HG03039 (cell line): ENCODE data around the gene GRAMD1A.
"Not testable (repeated sequence)": the region's sequence is repeated elsewhere in the genome, so short reads cannot be mapped to it uniquely, and the experiment has no call there.

Experiments
- ATAC-seq: cut with Tn5 transposase; IDR thresholded peaks from one replicate; pipeline ENCODE4 v1.9.1; 2021; ENCODE audit warnings: mild to moderate bottlenecking, moderate library complexity; ENCODE audit not compliant: unreplicated experiment

The GRAMD1A gene

DNA sequence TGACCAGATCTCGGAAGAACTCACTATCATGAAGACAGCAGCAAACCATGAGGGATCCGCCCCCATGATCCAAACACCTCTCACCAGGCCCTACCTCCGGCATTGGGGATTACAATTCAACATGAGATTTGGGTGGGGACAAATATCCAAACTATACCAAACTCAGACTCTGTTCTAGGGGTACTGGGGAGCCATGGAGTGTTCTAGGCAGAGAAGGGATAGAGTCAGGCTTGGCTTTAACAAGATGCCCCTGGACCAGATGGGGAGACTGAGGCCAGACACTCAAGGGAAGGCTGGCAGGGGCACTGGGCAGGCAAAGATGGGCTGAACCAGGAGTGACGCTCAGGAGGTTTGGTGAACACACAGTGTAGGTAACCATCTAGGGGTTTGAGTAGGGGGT, 18.3 kb downstream of the GRAMD1A start:
- no peak for ATAC-seq

DNA sequence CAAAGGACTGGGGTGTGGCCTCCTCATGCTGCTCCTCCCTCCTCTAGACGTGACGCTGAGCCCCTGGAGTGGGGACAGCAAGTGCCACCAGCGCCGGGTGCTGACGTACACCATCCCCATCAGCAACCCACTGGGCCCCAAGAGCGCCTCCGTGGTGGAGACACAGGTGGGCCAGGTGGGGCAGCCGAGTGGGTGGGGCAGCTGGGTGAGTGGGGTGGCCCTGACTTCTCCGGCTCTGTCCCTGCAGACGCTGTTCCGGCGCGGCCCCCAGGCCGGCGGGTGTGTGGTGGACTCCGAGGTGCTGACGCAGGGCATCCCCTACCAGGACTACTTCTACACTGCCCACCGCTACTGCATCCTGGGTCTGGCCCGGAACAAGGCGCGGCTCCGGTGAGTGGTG, 19.0 kb downstream of the GRAMD1A start:
- no peak for ATAC-seq

DNA sequence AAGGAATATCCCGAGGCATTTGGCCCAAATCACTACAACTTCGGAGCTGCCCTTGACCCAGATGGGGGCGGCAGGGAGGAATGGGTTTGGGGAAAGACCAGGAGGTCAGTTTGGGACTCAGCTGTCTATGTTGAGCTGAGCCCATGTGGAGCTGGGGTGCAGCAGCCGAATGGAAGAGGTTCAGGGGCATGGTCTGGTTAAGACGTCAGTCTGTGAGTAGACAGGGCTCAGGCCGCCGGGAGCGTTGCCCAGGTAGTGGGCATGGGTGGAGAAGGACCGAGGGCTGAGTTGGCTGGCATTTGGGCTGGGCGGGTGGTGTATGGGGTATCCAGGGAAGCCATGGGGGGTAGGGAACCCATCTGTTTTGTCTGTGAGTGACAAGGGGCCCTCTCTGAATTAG, 20.9 kb downstream of the GRAMD1A start:
- no peak for ATAC-seq

DNA sequence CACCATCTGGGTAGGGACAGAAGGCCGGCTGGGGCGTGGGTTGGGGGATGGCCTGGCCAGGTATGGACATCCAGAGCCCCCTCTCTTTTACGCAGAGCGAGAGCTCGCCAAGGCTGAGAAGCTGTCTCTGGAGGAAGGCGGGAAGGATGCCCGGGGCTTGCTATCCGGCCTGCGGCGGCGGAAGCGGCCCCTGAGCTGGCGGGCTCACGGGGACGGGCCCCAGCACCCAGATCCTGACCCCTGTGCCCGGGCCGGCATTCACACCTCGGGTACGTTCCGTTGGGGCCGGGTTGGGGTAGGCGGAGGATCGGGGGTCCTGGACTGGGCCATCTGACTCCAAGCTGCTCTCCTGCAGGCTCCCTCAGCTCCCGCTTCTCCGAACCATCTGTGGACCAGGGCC, 21.5 kb downstream of the GRAMD1A start:
- no peak for ATAC-seq

DNA sequence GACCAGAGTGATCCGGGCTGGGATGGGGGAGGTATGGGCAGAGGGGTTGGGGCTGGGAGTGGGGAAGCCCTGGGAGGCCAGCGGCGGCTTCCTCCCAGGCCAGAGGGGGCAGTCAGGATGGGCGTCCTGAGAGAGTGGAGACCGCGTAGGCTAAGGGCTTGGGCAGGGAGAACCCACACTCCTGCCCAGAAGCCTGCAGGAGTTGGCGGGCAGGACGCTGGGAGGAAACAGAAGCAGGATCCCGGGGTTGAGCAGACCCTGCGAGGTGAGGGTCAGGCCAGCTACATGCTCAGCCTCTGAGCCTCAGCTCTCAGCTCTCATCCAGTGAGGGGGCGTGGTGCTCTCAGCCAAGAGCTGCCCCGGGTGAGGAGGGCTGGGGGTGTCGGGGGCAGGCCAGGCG, 22.3 kb downstream of the GRAMD1A start:
- ATAC-seq: no peak

DNA sequence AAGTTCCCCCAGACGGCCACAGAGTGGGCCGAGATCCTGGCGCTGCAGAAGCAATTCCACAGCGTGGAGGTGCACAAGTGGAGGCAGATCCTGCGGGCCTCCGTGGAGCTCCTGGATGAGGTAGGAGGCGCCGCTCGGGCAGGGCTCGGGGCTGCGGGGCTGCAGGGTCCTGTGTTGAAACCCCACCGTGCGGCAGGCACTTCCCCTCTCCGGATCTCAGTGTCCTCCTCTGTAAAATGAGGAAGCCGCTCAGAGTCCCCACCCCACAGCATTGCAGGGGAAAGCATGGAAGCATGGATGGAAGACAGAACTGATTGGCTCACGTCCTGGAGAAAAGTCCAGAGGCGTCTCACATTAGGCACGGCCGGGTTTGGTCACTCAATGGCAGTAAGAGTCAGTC, 23.3 kb downstream of the GRAMD1A start:
- no peak for ATAC-seq

DNA sequence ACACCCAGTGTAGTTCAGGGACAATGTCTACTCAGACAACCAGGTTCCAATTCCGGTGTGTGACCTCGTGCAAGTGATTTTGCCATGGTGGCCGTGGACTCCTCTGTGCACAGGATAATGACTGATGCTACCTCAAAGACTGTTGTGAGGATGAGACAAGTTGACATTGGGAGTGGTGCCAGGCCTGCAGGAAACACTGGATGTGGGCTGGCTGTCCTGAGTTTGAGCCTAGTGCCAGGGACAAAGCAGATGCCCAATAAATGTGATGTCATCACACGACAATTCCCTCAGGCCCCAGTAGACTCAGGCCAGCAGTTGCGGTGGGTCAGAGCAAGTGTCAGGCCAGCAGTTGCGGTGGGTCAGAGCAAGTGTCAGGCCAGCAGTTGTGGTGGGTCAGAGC, 24.0 kb downstream of the GRAMD1A start:
- ATAC-seq: no peak

DNA sequence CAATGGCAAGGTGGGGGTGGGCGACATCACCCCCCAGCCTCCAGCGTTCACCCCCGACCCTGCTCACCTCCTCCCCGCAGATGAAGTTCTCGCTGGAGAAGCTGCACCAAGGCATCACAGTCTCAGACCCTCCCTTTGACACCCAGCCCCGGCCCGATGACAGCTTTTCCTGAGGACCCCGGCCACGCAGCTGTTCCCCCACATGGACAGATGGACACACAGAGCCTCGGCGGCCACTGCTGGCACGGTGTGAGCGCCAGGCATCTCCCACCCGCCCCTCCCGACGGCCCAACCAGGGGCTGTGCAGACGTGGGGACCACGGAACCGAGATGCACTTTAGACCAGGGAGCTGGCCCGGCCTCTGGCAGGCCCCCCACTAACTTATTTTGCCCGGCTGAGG, 25.8 kb downstream of the GRAMD1A start:
- ATAC-seq: no peak

DNA sequence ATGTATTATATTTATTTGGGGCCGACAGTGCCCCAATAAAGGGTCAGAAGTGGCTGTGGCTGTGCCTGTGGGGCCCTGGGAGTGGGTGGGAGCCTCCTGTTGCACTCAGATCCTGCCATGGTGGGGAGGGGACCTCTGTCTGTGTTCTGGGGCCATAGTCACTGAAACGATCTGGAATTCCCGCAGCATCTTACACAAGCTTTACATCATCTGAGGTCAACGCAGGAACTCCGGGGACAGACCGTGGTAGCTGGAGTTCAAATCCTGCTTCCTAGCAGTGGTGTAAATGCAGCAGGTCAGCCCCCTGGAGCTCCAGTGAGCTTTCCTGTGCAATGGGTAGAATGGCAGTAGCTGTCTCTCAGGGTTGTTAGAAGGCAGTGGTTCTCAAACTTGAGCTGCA, 26.3 kb downstream of the GRAMD1A start:
- no peak for ATAC-seq

DNA sequence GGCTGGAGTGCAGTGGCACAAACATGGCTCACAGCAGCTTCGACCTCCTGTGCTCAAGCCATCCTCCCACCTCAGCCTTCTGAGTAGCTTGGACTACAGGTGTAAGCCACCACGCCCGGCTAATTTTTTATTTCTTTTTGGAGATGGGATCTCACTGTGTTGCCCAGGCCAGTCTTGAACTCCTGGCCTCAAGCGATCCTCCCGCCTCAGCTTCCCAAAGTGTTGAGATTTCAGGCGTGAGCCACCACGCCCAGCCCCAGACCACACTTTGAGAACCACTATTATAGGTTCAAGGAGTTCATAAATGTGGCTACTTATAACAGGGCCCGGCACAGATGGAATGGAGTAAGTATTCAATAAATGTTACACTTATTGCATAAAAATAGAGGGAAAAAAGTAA, 26.9 kb downstream of the GRAMD1A start:
- no peak for ATAC-seq

DNA sequence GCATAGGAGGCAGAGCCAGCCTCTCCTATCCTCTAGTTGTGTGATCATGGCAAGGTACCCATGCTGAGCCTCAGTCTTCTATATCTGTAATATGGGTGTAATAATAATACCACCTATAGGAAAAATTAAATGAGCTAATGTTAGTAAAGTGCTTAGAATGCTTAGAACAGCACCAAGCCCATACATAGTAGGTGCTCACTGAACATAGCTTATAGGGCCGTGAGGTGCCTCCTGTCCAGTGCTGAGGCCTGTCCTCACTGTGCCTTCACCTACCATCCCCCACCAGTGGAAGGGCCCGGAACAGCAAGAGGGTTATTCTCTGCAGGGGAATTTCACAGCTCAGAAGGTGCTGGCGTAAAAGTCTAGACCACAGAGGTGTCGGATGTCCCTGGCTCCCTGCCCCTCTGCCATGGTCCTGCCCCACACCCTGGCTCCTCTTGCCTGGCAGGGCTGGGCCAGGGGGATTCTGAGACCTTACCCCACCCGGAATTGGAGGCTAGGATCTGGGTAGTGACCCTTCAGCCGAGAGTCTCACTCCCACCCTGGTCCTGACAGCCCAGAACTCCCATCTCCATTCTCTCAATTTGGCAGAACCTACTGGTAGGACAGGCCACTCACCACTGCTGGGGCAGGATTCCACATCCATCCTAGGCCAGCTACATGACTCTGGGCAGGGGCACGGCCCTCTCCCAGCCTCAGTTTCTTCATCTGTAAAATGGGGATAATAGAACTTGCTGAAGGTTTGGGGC, 27.9 kb downstream of the GRAMD1A start:
- no peak for ATAC-seq

DNA sequence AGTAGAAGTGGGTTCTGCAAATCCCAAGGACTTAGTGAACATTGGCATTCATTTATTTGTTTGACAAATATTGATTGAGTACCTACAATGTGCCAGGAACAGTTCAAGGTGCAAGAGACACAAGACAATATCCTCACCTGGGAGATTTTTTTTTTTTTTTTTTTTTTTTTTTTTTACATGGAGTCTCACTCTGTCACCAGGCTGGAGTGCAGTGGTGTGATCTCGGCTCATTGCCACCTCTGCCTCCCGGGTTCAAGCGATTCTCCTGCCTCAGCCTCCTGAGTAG, 28.4 kb downstream of the GRAMD1A start:
- ATAC-seq: not testable (repeated sequence)

DNA sequence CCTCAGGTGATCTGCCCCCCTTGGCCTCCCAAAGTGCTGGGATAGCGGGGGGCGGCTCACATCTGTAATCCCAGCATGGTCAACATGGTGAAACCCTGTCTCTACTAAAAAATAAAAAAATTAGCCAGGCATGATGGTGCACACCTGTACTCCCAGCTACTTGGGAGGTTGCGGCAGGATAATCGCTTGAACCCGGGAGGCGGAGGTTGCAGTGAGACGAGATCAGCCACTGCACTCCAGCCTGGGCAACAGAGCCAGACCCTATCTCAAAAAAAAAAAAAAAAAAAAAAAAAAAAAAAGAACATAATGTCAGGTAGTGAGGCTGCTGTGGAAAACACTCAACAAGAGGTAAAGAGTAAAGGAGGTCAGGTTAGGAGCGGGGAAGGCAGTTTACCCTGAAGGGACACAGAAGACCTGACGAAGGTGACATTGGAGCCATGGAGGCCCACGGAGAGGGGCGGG, 29.2 kb downstream of the GRAMD1A start:
- not testable (repeated sequence) for ATAC-seq

DNA sequence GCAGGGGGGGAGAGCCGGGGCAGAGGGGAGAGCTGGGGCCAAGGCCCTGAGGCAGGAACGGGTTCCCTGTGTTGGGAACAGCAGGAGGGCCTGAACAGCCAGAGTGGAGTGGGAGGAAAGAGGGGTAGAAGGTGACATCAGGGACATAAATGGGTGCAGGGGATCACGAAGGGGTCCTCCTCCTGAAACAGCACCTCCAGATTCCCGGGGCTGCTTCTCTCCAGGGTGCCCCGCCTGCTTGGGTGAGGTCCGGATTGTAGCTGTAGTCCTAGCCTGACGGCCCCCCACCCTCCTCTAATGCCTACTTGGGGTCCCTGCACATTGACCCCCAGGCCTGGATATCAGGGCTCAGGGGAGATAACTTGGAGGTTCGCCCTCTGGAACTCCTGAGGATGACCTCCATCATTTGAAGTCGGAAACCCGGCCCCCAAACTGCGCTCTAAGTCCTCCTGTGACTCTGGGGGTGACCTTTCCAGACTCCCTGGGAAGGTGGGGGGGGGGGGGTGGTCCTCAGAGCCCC, 29.7 kb downstream of the GRAMD1A start:
- no peak for ATAC-seq

DNA sequence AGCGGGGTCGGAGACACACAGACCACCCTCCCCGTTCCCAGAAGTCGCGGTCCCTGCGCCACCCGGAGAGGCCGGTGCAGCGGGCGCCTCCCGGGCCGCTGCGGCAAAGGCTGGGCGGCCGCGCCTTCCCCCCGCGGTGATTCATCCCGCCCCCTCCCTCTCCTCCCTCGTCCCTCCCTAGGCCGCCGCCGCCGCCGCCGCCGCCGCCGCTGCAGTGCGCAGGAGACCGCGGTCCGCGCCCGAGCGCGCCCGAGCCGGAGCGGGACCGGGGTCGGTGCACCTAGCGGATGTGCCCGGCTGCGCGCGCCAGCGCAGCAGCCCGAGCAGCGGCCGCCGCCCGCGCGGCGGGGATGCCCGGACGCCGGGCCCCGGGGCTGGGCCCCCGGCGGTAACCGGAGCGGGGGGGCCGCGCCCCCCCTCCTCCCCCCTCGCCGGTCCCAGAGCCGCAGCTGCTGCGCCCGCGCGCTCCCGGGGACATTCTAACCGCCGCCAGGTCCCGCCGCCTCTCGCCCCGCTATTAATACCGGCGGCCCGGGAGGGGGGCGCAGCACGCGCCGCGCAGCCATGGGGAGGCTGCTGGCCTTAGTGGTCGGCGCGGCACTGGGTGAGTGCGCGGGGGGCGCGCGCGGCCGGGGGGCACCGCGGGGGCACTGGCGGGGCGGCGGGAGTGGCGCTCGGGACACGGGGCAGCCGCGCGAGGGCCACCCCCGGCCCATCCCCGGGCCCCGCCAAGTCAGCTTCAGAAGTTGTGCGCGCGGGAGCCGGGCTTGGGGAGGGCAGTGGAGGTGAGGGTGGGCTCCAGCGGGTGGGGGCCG, 30.3 kb downstream of the GRAMD1A start, which contains the start of gene SCN1B:
Gene SCN1B (plus strand): TSS at position 214 of the 815 bp plus-strand sequence. CDS start 351 bp downstream, at position 565.
- ATAC-seq: no peak

DNA sequence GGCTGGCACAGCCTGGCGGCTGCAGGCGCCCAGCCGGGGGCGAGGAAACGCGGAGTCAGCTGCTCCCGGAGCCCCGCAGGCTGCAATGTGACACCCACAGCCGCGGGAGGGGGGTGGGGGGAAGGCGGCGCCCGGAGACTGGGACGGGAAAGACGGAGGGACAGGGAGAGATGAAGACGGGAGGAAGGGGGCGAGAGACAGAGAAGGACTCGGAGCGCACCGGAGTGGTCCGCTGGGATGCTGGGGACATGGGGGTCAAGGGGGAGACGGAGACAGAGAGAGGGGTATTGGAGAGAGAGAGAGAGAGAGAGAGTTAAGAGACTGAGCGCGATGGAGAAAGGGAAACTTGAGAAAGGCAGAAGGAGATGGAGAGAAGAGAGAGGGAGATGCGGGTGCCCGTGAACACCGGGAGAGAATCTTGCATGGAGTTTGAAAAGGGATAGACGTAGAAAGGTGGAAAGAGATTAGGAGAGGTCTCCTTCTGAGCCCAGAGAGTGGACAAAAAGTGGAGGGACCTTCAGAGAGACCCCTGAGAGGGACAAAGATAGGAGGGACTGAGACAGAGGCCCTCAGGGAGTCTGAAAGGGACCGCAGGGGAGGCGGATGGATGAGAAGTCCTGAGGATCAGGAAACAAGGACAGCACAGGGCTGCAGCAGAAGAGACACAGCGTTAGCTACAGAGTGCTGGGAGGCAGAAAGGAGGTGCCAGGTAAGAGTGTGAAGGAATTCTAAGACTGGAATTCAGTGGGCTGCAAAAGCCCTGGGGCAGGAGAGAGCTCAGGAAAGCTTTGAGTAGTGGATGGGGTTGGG, 31.2 kb downstream of the GRAMD1A start:
- no peak for ATAC-seq

DNA sequence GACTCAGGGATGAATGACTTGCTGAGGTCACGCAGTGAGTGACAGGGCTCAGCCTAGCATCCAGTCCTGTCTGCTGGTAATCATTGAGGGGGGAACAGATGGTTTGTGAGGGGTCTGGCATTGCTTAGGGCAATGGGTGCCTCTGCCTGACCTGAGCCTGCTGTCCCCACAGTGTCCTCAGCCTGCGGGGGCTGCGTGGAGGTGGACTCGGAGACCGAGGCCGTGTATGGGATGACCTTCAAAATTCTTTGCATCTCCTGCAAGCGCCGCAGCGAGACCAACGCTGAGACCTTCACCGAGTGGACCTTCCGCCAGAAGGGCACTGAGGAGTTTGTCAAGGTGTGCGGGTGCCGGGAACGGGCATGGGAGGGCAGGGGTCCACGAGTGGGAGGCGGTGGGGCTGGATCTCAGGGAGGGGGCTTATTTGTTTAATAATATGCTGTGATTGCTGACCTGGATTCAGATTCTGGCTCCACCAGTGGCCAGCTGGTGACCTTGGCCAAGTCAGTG, 32.3 kb downstream of the GRAMD1A start:
- ATAC-seq: no peak

DNA sequence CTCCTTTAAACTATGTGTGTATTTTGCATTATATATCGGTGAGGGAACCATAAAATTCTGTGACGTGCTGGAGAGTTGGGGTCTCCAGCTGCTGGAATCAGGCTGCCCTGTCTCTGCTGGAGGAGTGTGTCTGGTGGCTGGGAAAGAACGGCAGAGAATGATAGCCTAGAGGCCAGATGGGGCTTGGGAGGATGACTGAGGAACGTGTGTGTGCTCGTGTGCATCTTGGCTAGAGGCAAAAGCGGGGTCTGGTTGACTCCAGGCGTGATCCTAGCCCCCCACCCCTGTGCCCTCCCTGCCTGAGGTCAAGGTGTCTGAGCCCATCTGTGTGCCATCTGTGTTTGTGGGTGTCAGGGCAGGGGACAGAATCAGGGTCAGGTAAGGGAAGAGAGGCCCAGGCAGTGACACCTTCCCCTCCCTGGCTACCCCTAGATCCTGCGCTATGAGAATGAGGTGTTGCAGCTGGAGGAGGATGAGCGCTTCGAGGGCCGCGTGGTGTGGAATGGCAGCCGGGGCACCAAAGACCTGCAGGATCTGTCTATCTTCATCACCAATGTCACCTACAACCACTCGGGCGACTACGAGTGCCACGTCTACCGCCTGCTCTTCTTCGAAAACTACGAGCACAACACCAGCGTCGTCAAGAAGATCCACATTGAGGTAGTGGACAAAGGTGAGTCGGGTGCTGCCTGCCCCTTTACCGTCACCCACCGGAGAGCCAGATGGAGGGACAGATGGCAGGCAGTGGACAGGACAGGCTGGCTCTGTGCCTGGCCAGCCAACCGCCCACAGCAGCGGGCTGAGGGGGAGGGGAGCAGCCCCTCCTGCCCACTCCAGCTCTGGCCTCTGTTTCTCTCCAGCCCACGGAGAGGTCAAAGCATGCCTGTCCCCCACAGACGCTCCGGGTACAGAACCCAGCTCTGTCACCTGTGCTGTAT, 33.2 kb downstream of the GRAMD1A start:
- ATAC-seq: no peak

DNA sequence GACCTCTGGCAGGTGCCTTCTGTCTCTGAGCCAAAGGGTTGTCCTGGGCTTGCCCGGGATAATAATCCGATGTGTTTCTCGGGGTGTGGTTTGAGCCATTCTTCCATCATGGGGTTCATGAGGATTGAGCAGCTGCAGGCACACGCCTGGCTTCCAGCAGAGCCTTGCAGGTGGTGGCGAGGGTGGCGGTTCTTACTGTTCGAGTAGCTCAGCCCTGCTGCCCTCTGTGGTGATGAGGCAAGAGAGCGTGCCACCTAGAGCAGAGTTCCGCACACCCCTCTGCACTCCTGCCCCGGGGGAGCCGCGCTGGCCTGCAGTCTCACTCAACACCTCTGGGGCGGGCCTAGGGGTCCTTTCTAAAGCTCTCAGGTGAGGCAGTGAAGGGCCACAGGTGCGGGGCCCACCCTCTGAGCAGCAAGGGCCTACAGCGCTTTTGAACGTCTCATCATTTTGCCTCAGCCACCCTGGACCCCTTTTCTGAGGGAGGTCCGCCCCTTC, 33.9 kb downstream of the GRAMD1A start:
- ATAC-seq: no peak
